HepG2 (cell line): ENCODE measurements around the gene RPL36. TPM values are rescaled to one million over a fixed set of nuclear protein-coding genes. Genes with fewer than 3 reads are reported as not detected.

Experiments used
- ATAC-seq: fragments of 200-7000 bp; cut with Tn5 transposase; 3 replicates; pipeline ENCODE4 v1.9.1; 2020; ENCODE audit warnings: mild to moderate bottlenecking, moderate library complexity
- BruUV-seq: library from RNA; stranded (reverse); fragments of 400-500 nt; replicated peaks from 2 replicates; lab custom pipeline; 2021; lab: Mats Ljungman, UMichigan
- CTCF ChIA-PET: fragments of 300-600 bp; formaldehyde crosslinking; extraction: SDS; loops from one replicate; lab custom pipeline; 2021; ENCODE audit warnings: low total read pairs, inconsistent platforms, low intra/inter-chr PET ratio; lab: Yijun Ruan, JAX
- POLR2A ChIA-PET: fragments of 350-600 bp; sonication (Branson Sonifier 250); formaldehyde crosslinking; loops from one replicate; lab custom pipeline; 2020; ENCODE audit warnings: antibody characterized with exemption, inconsistent platforms; lab: Yijun Ruan, JAX
- DNase-seq: peaks from one replicate; pipeline ENCODE4 v3.0.0-alpha.2; 2015; ENCODE audit warnings: low spot score
- FAIRE-seq: peaks from 3 replicates; lab custom pipeline; 2011; peaks lifted over from hg19 to GRCh38; lab: Jason Lieb, UNC
- H2AFZ ChIP-seq: one replicate; pipeline ENCODE4 v1.6.1; 2011; ENCODE audit warnings: low read length, inconsistent platforms
- H3K27ac ChIP-seq: fragments of 300-600 bp; 3 replicates; pipeline ENCODE4 v1.8.0; 2011; ENCODE audit warnings: mixed run types, mild to moderate bottlenecking, mixed read lengths, low read length, inconsistent platforms; ENCODE audit not compliant: insufficient read depth; ENCODE audit errors: extremely low read length
- H3K27me3 ChIP-seq, 2 experiments: fragments of 200-600 bp in 1 of 2; 2 replicates in 1 of 2; 3 replicates in 1 of 2; pipeline versions ENCODE4 v1.6.0 to v1.8.0; 2011; ENCODE audit warnings: low read length in 2 of 2, mild to moderate bottlenecking in 2 of 2, moderate library complexity in 2 of 2, inconsistent platforms in 1 of 2; ENCODE audit not compliant: insufficient read depth in 2 of 2, control insufficient read depth in 1 of 2
- H3K36me3 ChIP-seq, 2 experiments: fragments of 200-600 bp in 1 of 2; replicated peaks in 1 of 2; 2 replicates in 1 of 2; 3 replicates in 1 of 2; pipeline versions ENCODE4 v1.5.1 to v1.8.0; 2011; ENCODE audit warnings: low read length in 2 of 2, inconsistent platforms in 1 of 2; ENCODE audit not compliant: insufficient read depth in 2 of 2, control insufficient read depth in 1 of 2
- H3K4me1 ChIP-seq: 2 replicates; pipeline ENCODE4 v1.5.1; 2012; ENCODE audit warnings: low read length, inconsistent platforms; ENCODE audit not compliant: insufficient read depth
- H3K4me2 ChIP-seq: 2 replicates; pipeline ENCODE4 v1.6.0; 2011; ENCODE audit warnings: low read depth, low read length, inconsistent platforms
- H3K4me3 ChIP-seq, 3 experiments: fragments of 200-600 bp in 1 of 3; sonication (generic), shearing (Covaris generic) in 1 of 3; replicated peaks in 1 of 3; 2 replicates each; pipeline ENCODE4 v1.5.1; 2011 to 2016; ENCODE audit warnings: low read length in 3 of 3, inconsistent platforms in 2 of 3, low read depth in 2 of 3, mild to moderate bottlenecking in 2 of 3, control low read depth in 1 of 3, mixed read lengths in 1 of 3; ENCODE audit not compliant: insufficient read depth in 1 of 3
- H3K79me2 ChIP-seq: one replicate; pipeline ENCODE4 v1.6.1; 2011; ENCODE audit warnings: low read length, inconsistent platforms; ENCODE audit not compliant: insufficient read depth
- H3K9ac ChIP-seq: 2 replicates; pipeline ENCODE4 v1.6.0; 2011; ENCODE audit warnings: mild to moderate bottlenecking, low read depth, low read length, inconsistent platforms; ENCODE audit not compliant: insufficient read depth
- H3K9me3 ChIP-seq: 2 replicates; pipeline ENCODE4 v1.5.1; 2012; ENCODE audit warnings: mild to moderate bottlenecking, low read length
- H4K20me1 ChIP-seq: 2 replicates; pipeline ENCODE4 v1.6.0; 2011; ENCODE audit warnings: inconsistent platforms, mild to moderate bottlenecking, low read length, moderate library complexity; ENCODE audit not compliant: insufficient read depth
- AGO2 ChIP-seq: fragments of 200-400 bp; formaldehyde crosslinking; optimal IDR thresholded peaks from 2 replicates; pipeline ENCODE3; 2017; ENCODE audit warnings: mild to moderate bottlenecking, low read depth, low read length, moderate library complexity
- FOXA3 ChIP-seq: IDR thresholded peaks from 2 replicates; pipeline ENCODE4 v1.6.1; 2016; ENCODE audit warnings: missing genetic modification reagents, missing compliant biosample characterization
- HNRNPK ChIP-seq: fragments of 200-400 bp; formaldehyde crosslinking; IDR thresholded peaks from 2 replicates; pipeline ENCODE4 v1.6.1; 2018; ENCODE audit warnings: low read length, low read depth, moderate library complexity, mild to moderate bottlenecking; ENCODE audit not compliant: poor library complexity, severe bottlenecking
- IRF2 ChIP-seq: IDR thresholded peaks from 2 replicates; pipeline ENCODE4 v1.6.1; 2018; ENCODE audit warnings: missing genetic modification reagents, missing compliant biosample characterization
- KDM5B ChIP-seq: sonication (generic); formaldehyde crosslinking; IDR thresholded peaks from 2 replicates; pipeline ENCODE4 v1.4.0; 2020; ENCODE audit warnings: missing genetic modification reagents, mild to moderate bottlenecking, borderline replicate concordance
- POLR2A ChIP-seq, 2 experiments: IDR thresholded peaks; 2 replicates each; pipeline ENCODE4 v1.6.1; 2011; ENCODE audit warnings: low read depth in 2 of 2, low read length in 2 of 2, mild to moderate bottlenecking in 1 of 2, moderate library complexity in 1 of 2; ENCODE audit not compliant: insufficient read depth in 1 of 2
- RELA ChIP-seq: sonication (generic); formaldehyde crosslinking; IDR thresholded peaks from 2 replicates; pipeline ENCODE4 v1.4.0; 2020; ENCODE audit warnings: missing genetic modification reagents
- TEAD3 ChIP-seq: optimal IDR thresholded peaks from 2 replicates; pipeline ENCODE3; 2016; ENCODE audit warnings: borderline replicate concordance
- ZNF224 ChIP-seq: sonication (generic); formaldehyde crosslinking; IDR thresholded peaks from 2 replicates; pipeline ENCODE4 v1.5.0; 2020; ENCODE audit warnings: mild to moderate bottlenecking, missing genetic modification reagents
- ZNF703 ChIP-seq: sonication (generic); formaldehyde crosslinking; IDR thresholded peaks from 2 replicates; pipeline ENCODE4 v1.5.1; 2020; ENCODE audit warnings: missing genetic modification reagents, mild to moderate bottlenecking, moderate library complexity, borderline replicate concordance
- WGBS: methylation state at CpG from one replicate; pipeline ENCODE4 v1.1.6; 2017; ENCODE audit warnings: low lambda C conversion rate; 5-methylcytosine and 5-hydroxymethylcytosine counted together
- in situ Hi-C: cut with HindIII; loops from 2 replicates; pipeline ENCODE4 v1.10.0; 2017; ENCODE audit warnings: low pct_unique_long_range_greater_than_20kb; ENCODE audit not compliant: extremely low pct_ligation_motif_present
- intact Hi-C: fragments of 100-400 bp; cut with micrococcal nuclease; formaldehyde crosslinking; loops from one replicate; pipeline ENCODE4 v1.10.0; 2022; ENCODE audit not compliant: unreplicated experiment
- polyA plus RNA-seq, 8 experiments: library from polyadenylated mRNA; depleted of rRNA in 3 of 8; stranded (reverse) in 7 of 8; unstranded in 1 of 8; fragments of >200 nt; fragmentation: Illumina TruSeq in 4 of 8; extraction: Trizol in 4 of 8; gene quantifications; 2 replicates each; pipeline versions ENCODE4 v1.2.1 to v1.2.3, GENCODE V29; 2011 to 2016; ENCODE audit warnings: low read depth in 4 of 8, missing spikeins in 1 of 8, mixed read lengths in 1 of 8; ENCODE audit not compliant: insufficient read depth in 1 of 8
- total RNA-seq, 5 experiments: library from RNA; depleted of rRNA; stranded (reverse); fragments of >200 nt; fragmentation: Illumina TruSeq; extraction: Trizol; gene quantifications; 2 replicates each; pipeline ENCODE4 v1.2.3, GENCODE V29; 2016; ENCODE audit warnings: low read depth in 1 of 5

Gene RPL36
- total and polyA plus RNA-seq, 2 of the 13 experiments (the other 11 are each of a cell fraction or from before 2014, with no cell fraction given): 706 to 740 TPM

- H3K36me3 ChIP-seq: peaks cover 35 to 85% of the 10 kb centered on the region in 2 experiments
- in situ Hi-C loops: no loop called here
These were observed 38.7 kb upstream of the RPL36 start for GRCh38 chr19:5651361-5651760.

GRCh38 chr19:5652261-5652660 is 37.8 kb upstream of the RPL36 start:
- FAIRE-seq (no peak), DNase-seq (no peak), ATAC-seq (no peak)
- H2AFZ ChIP-seq: no peak overlapping the region
- ChIA-PET CTCF (no interaction called here), POLR2A (no interaction called here)
- TF ChIP-seq TEAD3 (CRISPR knock-in tag) (no peak), ZNF703 (CRISPR knock-in tag) (no peak), FOXA3 (no peak), POLR2A (IDR thresholded peaks at IDR 0.05; ENCODE audit: insufficient read depth in 1 of 2, low read depth in 2 of 2, low read length in 2 of 2) (0 out of 4 replicates have a peak, but pooled peaks of 1 of the 2 experiments have one; percentile 11), RELA (CRISPR knock-in tag) (no peak)
- no peaks in the 10 kb centered on the region for H3K27me3 ChIP-seq
- no peaks in the 10 kb centered on the region for H4K20me1 ChIP-seq
- H3K4me1 ChIP-seq: no peaks in the 10 kb centered on the region
- H3K9me3 ChIP-seq: no peaks in the 10 kb centered on the region
- H3K4me3 ChIP-seq: no peak overlapping the region
- in situ Hi-C loops (no loop called here), intact Hi-C loops (no loop called here)
- H3K27ac ChIP-seq: no peak overlapping the region
- peaks cover 1% of the 10 kb centered on the region for H3K79me2 ChIP-seq
- 96% methylated on average over 7 of the region's 10 CpGs for WGBS
- H3K36me3 ChIP-seq: peaks cover 30 to 81% of the 10 kb centered on the region in 2 experiments
- H3K9ac ChIP-seq: no peak overlapping the region
- no TSS peak for BruUV-seq
- H3K4me2 ChIP-seq: no peak overlapping the region

More at GRCh38 chr19:5651361-5651760, 38.7 kb upstream of the RPL36 start:
- H4K20me1 ChIP-seq: no peaks in the 10 kb centered on the region
- no peak overlapping the region for H3K9ac ChIP-seq
- no peak for DNase-seq
- ChIA-PET CTCF (no interaction called here), POLR2A (no interaction called here)
- no TSS peak for BruUV-seq
- no peak overlapping the region for H3K4me3 ChIP-seq
- no peaks in the 10 kb centered on the region for H3K9me3 ChIP-seq
- H3K4me2 ChIP-seq: no peak overlapping the region
- no peak overlapping the region for H3K27ac ChIP-seq
- WGBS: 96% methylated on average over 4 of the region's 5 CpGs
- no peaks in the 10 kb centered on the region for H3K27me3 ChIP-seq
- intact Hi-C loops: no loop called here
- FAIRE-seq: no peak
- TF ChIP-seq AGO2 (peak; percentile 68), IRF2 (CRISPR knock-in tag) (no peak), ZNF224 (CRISPR knock-in tag) (no peak), HNRNPK (no peak), KDM5B (no peak)
- TF ChIP-seq, all 625 proteins: peak for 1
- Histone ChIP-seq H2AFZ (no peak overlapping the region), H3K4me1 (no peaks in the 10 kb centered on the region), H3K79me2 (peaks cover 8% of the 10 kb centered on the region)
- ATAC-seq: peak; percentile 45
